ENCODE measurements around the gene ZCCHC4. TPM values are rescaled to one million over a fixed set of nuclear protein-coding genes. Genes with fewer than 3 reads are reported as not detected.

Gene ZCCHC4
- total RNA-seq, 1 experiment from 2014 or later: 13.1 TPM

DNA sequence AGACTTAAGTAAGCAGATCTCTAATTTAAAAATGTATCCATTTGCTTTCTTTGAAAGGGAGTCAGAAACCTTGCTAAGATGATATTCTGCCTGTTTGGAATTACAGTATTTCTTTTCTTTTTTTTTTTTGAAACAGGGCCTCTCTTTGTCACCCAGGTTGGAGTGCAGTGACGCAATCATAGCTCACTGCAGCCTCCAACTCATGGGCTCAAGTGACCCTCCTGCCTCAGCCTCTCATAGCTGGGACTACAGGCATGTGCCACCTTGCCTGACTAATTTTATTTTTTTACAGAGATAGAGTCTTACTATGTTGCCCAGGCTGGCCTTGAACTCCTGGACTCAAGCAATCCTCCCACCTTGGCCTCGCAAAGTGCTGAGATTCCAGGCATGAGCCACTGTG lies 104.4 kb downstream of the ZCCHC4 start:
- no peaks in the 10 kb centered on the region for H3K27me3 ChIP-seq (replicated peaks; ENCODE audit: control insufficient read depth, insufficient read depth, low read length)
- ChIA-PET POLR2A (no interaction called here), CTCF (no interaction called here)
- Mint-ChIP-seq H3K27me3 (ENCODE audit: insufficient read depth, unreplicated experiment) (no peaks in the 10 kb centered on the region), H3K36me3 (ENCODE audit: insufficient read depth, unreplicated experiment) (peaks cover 12% of the 10 kb centered on the region), H3K4me1 (ENCODE audit: low read depth, unreplicated experiment) (no peaks in the 10 kb centered on the region), H3K4me3 (ENCODE audit: unreplicated experiment) (no peak overlapping the region), H3K27ac (ENCODE audit: unreplicated experiment) (no peak overlapping the region), H3K9me3 (ENCODE audit: unreplicated experiment) (no peaks in the 10 kb centered on the region)
- intact Hi-C loops (cut with micrococcal nuclease; ENCODE audit: unreplicated experiment): no loop called here
- BruUV-seq (replicated peaks): no TSS peak
- TF ChIP-seq, protein P1, sequence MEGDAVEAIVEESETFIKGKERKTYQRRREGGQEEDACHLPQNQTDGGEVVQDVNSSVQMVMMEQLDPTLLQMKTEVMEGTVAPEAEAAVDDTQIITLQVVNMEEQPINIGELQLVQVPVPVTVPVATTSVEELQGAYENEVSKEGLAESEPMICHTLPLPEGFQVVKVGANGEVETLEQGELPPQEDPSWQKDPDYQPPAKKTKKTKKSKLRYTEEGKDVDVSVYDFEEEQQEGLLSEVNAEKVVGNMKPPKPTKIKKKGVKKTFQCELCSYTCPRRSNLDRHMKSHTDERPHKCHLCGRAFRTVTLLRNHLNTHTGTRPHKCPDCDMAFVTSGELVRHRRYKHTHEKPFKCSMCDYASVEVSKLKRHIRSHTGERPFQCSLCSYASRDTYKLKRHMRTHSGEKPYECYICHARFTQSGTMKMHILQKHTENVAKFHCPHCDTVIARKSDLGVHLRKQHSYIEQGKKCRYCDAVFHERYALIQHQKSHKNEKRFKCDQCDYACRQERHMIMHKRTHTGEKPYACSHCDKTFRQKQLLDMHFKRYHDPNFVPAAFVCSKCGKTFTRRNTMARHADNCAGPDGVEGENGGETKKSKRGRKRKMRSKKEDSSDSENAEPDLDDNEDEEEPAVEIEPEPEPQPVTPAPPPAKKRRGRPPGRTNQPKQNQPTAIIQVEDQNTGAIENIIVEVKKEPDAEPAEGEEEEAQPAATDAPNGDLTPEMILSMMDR (IDR thresholded peaks at IDR 0.05; ENCODE audit: insufficient read depth in 1 of 2, low read depth in 1 of 2, low read length in 1 of 2, severe bottlenecking in 1 of 2, unreplicated experiment in 1 of 2): no peak
- H3K4me1 ChIP-seq: no peaks in the 10 kb centered on the region
- no peak overlapping the region for H3K4me3 ChIP-seq (ENCODE audit: low read depth, low read length)
- DNase-seq: no peak
- no peaks in the 10 kb centered on the region for H3K9me3 ChIP-seq
- H3K36me3 ChIP-seq (ENCODE audit: control insufficient read depth, insufficient read depth, low read length): no peaks in the 10 kb centered on the region

Other genes starting within 250 kb of the ZCCHC4 start
- 5.7 and 6.0 TPM in 2 replicates for gene SEPSECS, start 152.3 kb upstream of the ZCCHC4 start, total RNA-seq (2022)
- gene PI4K2B, start 78.7 kb upstream of the ZCCHC4 start, total RNA-seq (2022): 22.8 and 25.0 TPM in 2 replicates
- 24.9 and 32.3 TPM in 2 replicates for gene ANAPC4, start 64.5 kb downstream of the ZCCHC4 start, total RNA-seq (2022)